NAMALWA (cell line): ENCODE results near the gene LRRC75A.

Experiments
- DNase-seq: peaks from one replicate; pipeline ENCODE4 v3.0.0-alpha.2; 2015; ENCODE audit warnings: low spot score

LRRC75A gene

GRCh38 chr17:16493531-16494046 lies 1.6 kb upstream of the LRRC75A start:
- DNase-seq, result no peak

GRCh38 chr17:16492613-16493530 lies 879 bp upstream of the LRRC75A start:
- DNase-seq, result no peak

GRCh38 chr17:16491131-16491702 lies 776 bp downstream of the LRRC75A start:
- DNase-seq, result no peak

GRCh38 chr17:16489431-16489830 lies 2.6 kb downstream of the LRRC75A start:
- no peak for DNase-seq

GRCh38 chr17:16488968-16489337 lies 3.0 kb downstream of the LRRC75A start:
- no peak for DNase-seq

GRCh38 chr17:16488186-16488967 lies 3.6 kb downstream of the LRRC75A start:
- DNase-seq, result no peak

- DNase-seq, result no peak
Measured at GRCh38 chr17:16486373-16487250, 5.4 kb downstream of the LRRC75A start.

- DNase-seq, result no peak
Measured at GRCh38 chr17:16484445-16485175, 7.4 kb downstream of the LRRC75A start.

- DNase-seq, result no peak
Measured at GRCh38 chr17:16483021-16483645, 8.9 kb downstream of the LRRC75A start.

GRCh38 chr17:16482253-16482652 lies 9.7 kb downstream of the LRRC75A start:
- no peak for DNase-seq

- DNase-seq, result no peak
Measured at GRCh38 chr17:16480995-16481394, 11.0 kb downstream of the LRRC75A start.

GRCh38 chr17:16479264-16479663 lies 12.7 kb downstream of the LRRC75A start:
- DNase-seq, result no peak

- no peak for DNase-seq
Measured at GRCh38 chr17:16478649-16479048, 13.3 kb downstream of the LRRC75A start.

GRCh38 chr17:16477666-16478065 lies 14.3 kb downstream of the LRRC75A start:
- no peak for DNase-seq

- no peak for DNase-seq
Measured at GRCh38 chr17:16477255-16477654, 14.7 kb downstream of the LRRC75A start.

- no peak for DNase-seq
Measured at GRCh38 chr17:16475179-16475704, 16.8 kb downstream of the LRRC75A start.

- no peak for DNase-seq
Measured at GRCh38 chr17:16474012-16474725, 17.8 kb downstream of the LRRC75A start.

GRCh38 chr17:16473044-16474011 lies 18.7 kb downstream of the LRRC75A start:
- no peak for DNase-seq
